Measurements from ENCODE around the gene NUP93. TPM values are rescaled to one million over a fixed set of nuclear protein-coding genes. Genes with fewer than 3 reads are reported as not detected.

The NUP93 gene
- total and polyA plus RNA-seq, 2 donors (not counting 3 experiments of a cell fraction or from before 2014, with no cell fraction given): 62.3 to 124 TPM

DNA sequence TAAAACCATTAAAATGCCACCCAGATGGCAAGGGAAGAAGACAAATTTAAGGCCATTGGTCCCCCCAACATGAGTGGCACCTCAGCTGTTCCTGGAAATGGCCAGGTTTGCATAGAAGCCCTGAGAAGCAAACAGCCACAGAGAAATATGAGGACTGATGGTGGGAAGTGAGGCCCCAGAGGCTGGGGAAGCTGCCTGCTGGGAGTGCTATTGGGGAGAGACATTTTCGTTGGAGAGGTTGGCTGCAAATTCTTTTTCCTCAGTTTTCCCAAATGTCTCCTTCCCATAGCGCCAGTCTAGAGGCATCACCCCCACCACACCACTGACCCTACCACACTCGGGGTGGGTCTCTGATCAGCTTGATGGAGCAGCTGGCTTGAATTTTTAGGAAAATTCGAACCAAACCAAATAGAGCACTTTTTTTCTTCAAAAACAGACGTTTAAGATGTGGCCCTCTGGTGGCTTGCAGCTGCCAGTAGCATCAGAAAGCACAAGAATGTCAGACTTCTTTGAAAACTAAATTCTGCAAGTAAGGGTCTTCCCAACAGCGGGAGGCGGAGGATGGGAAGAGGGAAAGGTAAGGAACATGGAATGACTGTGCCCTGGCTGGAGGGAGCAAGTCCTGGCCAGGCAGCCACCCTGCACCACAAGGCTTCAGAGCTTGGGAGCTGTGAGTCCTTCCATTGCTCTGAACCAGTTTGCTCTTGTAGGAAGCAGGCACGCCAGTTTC lies 121.9 kb downstream of the NUP93 start:
- dilution Hi-C loops (cut with MboI; ENCODE audit: extremely low pct_ligation_motif_present, low sequenced_read_pairs) (no loop called here), intact Hi-C loops (cut with micrococcal nuclease) (loop anchor here (1.0 kb wide), 1 partner anchor 59 kb away; no protein-coding TSS in a partner anchor)
- FAIRE-seq: peak; percentile 80
- CTCF ChIA-PET: interaction anchor here (0.8 to 14.8 kb wide), 13 partner anchors 9 to 82 kb away, joined by 3 to 231 read pairs (median 4); no protein-coding TSS in a partner anchor
- TF ChIP-seq, protein P1, sequence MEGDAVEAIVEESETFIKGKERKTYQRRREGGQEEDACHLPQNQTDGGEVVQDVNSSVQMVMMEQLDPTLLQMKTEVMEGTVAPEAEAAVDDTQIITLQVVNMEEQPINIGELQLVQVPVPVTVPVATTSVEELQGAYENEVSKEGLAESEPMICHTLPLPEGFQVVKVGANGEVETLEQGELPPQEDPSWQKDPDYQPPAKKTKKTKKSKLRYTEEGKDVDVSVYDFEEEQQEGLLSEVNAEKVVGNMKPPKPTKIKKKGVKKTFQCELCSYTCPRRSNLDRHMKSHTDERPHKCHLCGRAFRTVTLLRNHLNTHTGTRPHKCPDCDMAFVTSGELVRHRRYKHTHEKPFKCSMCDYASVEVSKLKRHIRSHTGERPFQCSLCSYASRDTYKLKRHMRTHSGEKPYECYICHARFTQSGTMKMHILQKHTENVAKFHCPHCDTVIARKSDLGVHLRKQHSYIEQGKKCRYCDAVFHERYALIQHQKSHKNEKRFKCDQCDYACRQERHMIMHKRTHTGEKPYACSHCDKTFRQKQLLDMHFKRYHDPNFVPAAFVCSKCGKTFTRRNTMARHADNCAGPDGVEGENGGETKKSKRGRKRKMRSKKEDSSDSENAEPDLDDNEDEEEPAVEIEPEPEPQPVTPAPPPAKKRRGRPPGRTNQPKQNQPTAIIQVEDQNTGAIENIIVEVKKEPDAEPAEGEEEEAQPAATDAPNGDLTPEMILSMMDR (IDR thresholded peaks at IDR 0.05; ENCODE audit: extremely low read depth in 1 of 2, insufficient read depth in 1 of 2, low read depth in 1 of 2, low read length in 2 of 2): peak; percentile 34 to 44
- TF ChIP-seq POLR2AphosphoS5 (IDR thresholded peaks at IDR 0.05; ENCODE audit: insufficient read depth, low read depth, low read length) (no peak), FOS (IDR thresholded peaks at IDR 0.05; ENCODE audit: borderline replicate concordance, insufficient read depth, low read length) (no peak), POLR2A (IDR thresholded peaks at IDR 0.05; ENCODE audit: low read depth, low read length) (no peak)
- TF ChIP-seq, protein P2, sequence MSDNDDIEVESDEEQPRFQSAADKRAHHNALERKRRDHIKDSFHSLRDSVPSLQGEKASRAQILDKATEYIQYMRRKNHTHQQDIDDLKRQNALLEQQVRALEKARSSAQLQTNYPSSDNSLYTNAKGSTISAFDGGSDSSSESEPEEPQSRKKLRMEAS (IDR thresholded peaks at IDR 0.05; ENCODE audit: insufficient read depth, insufficient read length): no peak
- Histone ChIP-seq H3K27ac (ENCODE audit: insufficient read depth, low read depth, low read length) (no peak overlapping the region), H3K9ac (replicated peaks; ENCODE audit: extremely low read depth, insufficient read depth, low read length) (no peak overlapping the region), H3K4me2 (ENCODE audit: insufficient read depth, low read length) (no peak overlapping the region), H3K9me1 (replicated peaks; ENCODE audit: control insufficient read depth, extremely low read depth, insufficient read depth, low read length) (no peaks in the 10 kb centered on the region), H3K4me3 (replicated peaks in 1 of 3; ENCODE audit: insufficient read depth in 1 of 3, low read depth in 1 of 3, low read length in 3 of 3) (no peak overlapping the region), H3K4me1 (ENCODE audit: control insufficient read depth, extremely low read depth, insufficient read depth, low read length) (peaks cover 32% of the 10 kb centered on the region), H3K79me2 (ENCODE audit: control insufficient read depth, insufficient read depth, low read length) (no peaks in the 10 kb centered on the region), H3K27me3 (ENCODE audit: control insufficient read depth in 2 of 2, insufficient read depth in 2 of 2, low read length in 2 of 2) (no peaks in the 10 kb centered on the region), H4K20me1 (replicated peaks; ENCODE audit: control insufficient read depth, extremely low read depth, insufficient read depth, low read length) (no peaks in the 10 kb centered on the region), H3K36me3 (ENCODE audit: control insufficient read depth in 2 of 2, extremely low read depth in 1 of 2, insufficient read depth in 2 of 2, low read length in 2 of 2) (no peaks in the 10 kb centered on the region), H3K9me3 (replicated peaks; ENCODE audit: control insufficient read depth, insufficient read depth, low read length) (no peaks in the 10 kb centered on the region), H2AFZ (ENCODE audit: low read depth, low read length) (no peak overlapping the region)
- peak; percentile 22 for DNase-seq (ENCODE audit: low read depth, low spot score)
- POLR2A ChIA-PET: interaction anchor here (0.6 to 1.1 kb wide), 2 partner anchors 7 to 80 kb away, joined by 3 to 4 read pairs; partner anchors contain the start of gene HERPUD1
- BruUV-seq (replicated peaks): no TSS peak
